Endothelial cell of umbilical vein (primary cell): ENCODE data around the gene R3HDM2. TPM values are rescaled to one million over a fixed set of nuclear protein-coding genes. Genes with fewer than 3 reads are reported as not detected.

ENCODE experiments used
- BruUV-seq: library from RNA; stranded (reverse); fragments of 400-500 nt; replicated peaks from 2 replicates; lab custom pipeline; 2021; lab: Mats Ljungman, UMichigan
- CTCF ChIA-PET: fragments of 300-600, 350-600 bp; sonication (Branson Sonifier 250); formaldehyde crosslinking; loops from one replicate; lab custom pipeline; 2021; ENCODE audit warnings: antibody characterized with exemption, inconsistent platforms; lab: Charles Lee
- POLR2A ChIA-PET: fragments of 300-600, 350-600 bp; sonication (Branson Sonifier 250); formaldehyde crosslinking; loops from one replicate; lab custom pipeline; 2021; ENCODE audit warnings: antibody characterized with exemption, inconsistent platforms; lab: Charles Lee
- DNase-seq: peaks from one replicate; pipeline ENCODE4 v3.0.0-alpha.2; 2011; ENCODE audit warnings: low read depth, low spot score
- FAIRE-seq: peaks from 2 replicates; lab custom pipeline; 2011; peaks lifted over from hg19 to GRCh38; lab: Jason Lieb, UNC
- H2AFZ ChIP-seq: 2 replicates; pipeline ENCODE4 v1.6.0; 2012; ENCODE audit warnings: low read depth, low read length, control low read depth, inconsistent platforms
- H3K27ac ChIP-seq: 2 replicates; pipeline ENCODE4 v1.5.1; 2011; ENCODE audit warnings: low read depth, mild to moderate bottlenecking, control low read depth, low read length, moderate library complexity; ENCODE audit not compliant: insufficient read depth
- H3K27me3 ChIP-seq, 2 experiments: 2 replicates each; pipeline versions ENCODE4 v1.6.0 to v1.6.1; 2011; ENCODE audit warnings: low read length in 2 of 2, mixed read lengths in 1 of 2; ENCODE audit not compliant: control insufficient read depth in 2 of 2, insufficient read depth in 2 of 2
- H3K36me3 ChIP-seq, 2 experiments: 2 replicates in 1 of 2; 3 replicates in 1 of 2; pipeline ENCODE4 v1.5.1; 2011; ENCODE audit warnings: low read length in 2 of 2, mild to moderate bottlenecking in 1 of 2, moderate library complexity in 1 of 2; ENCODE audit not compliant: control insufficient read depth in 2 of 2, insufficient read depth in 2 of 2; ENCODE audit errors: extremely low read depth in 1 of 2
- H3K4me1 ChIP-seq: 3 replicates; pipeline ENCODE4 v1.5.1; 2011; ENCODE audit warnings: mild to moderate bottlenecking, low read length; ENCODE audit not compliant: control insufficient read depth, insufficient read depth; ENCODE audit errors: extremely low read depth
- H3K4me2 ChIP-seq: 2 replicates; pipeline ENCODE4 v1.6.1; 2011; ENCODE audit warnings: low read length, control low read depth, mixed read lengths; ENCODE audit not compliant: insufficient read depth
- H3K4me3 ChIP-seq, 3 experiments: fragments of 200-600 bp in 1 of 3; sonication (generic), shearing (Covaris generic) in 1 of 3; replicated peaks in 1 of 3; 2 replicates each; pipeline ENCODE4 v1.5.1; 2011 to 2016; ENCODE audit warnings: control low read depth in 3 of 3, low read length in 3 of 3, mild to moderate bottlenecking in 2 of 3, inconsistent platforms in 1 of 3, low read depth in 1 of 3, moderate library complexity in 1 of 3; ENCODE audit not compliant: insufficient read depth in 1 of 3
- H3K79me2 ChIP-seq: 2 replicates; pipeline ENCODE4 v1.6.0; 2012; ENCODE audit warnings: low read length, inconsistent platforms; ENCODE audit not compliant: control insufficient read depth, insufficient read depth
- H3K9ac ChIP-seq: replicated peaks from 2 replicates; pipeline ENCODE3; 2011; ENCODE audit warnings: low read length, control low read depth; ENCODE audit not compliant: insufficient read depth; ENCODE audit errors: extremely low read depth
- H3K9me1 ChIP-seq: replicated peaks from 3 replicates; pipeline ENCODE4 v1.6.0; 2011; ENCODE audit warnings: mild to moderate bottlenecking, low read length; ENCODE audit not compliant: control insufficient read depth, insufficient read depth; ENCODE audit errors: extremely low read depth
- H3K9me3 ChIP-seq: replicated peaks from 2 replicates; pipeline ENCODE4 v1.5.1; 2012; ENCODE audit warnings: low read length, inconsistent platforms; ENCODE audit not compliant: control insufficient read depth, insufficient read depth
- H4K20me1 ChIP-seq: replicated peaks from 2 replicates; pipeline ENCODE3; 2011; ENCODE audit warnings: mild to moderate bottlenecking, low read length; ENCODE audit not compliant: control insufficient read depth, insufficient read depth; ENCODE audit errors: extremely low read depth
- CTCF ChIP-seq, 2 donors: IDR thresholded peaks; 1 replicate in 1 of 2; 2 replicates in 1 of 2; pipeline ENCODE4 v1.5.1; 2011; ENCODE audit warnings: low read length in 2 of 2, mild to moderate bottlenecking in 2 of 2, moderate library complexity in 2 of 2, control low read depth in 1 of 2, inconsistent platforms in 1 of 2, low read depth in 1 of 2; ENCODE audit not compliant: insufficient read depth in 1 of 2; ENCODE audit errors: extremely low read depth in 1 of 2
- EZH2 ChIP-seq: IDR thresholded peaks from 2 replicates; pipeline ENCODE4 v1.6.1; 2012; ENCODE audit warnings: borderline replicate concordance, low read depth, mild to moderate bottlenecking, moderate library complexity, low read length, inconsistent platforms; ENCODE audit not compliant: severe bottlenecking
- FOS ChIP-seq: IDR thresholded peaks from 2 replicates; pipeline ENCODE4 v1.6.1; 2011; ENCODE audit warnings: mild to moderate bottlenecking, low read length, moderate library complexity, borderline replicate concordance; ENCODE audit not compliant: insufficient read depth
- GATA2 ChIP-seq: IDR thresholded peaks from 2 replicates; pipeline ENCODE4 v1.7.0; 2011; ENCODE audit warnings: low read depth, mild to moderate bottlenecking, moderate library complexity, mixed read lengths, low read length; ENCODE audit not compliant: insufficient read length, insufficient read depth
- JUN ChIP-seq: IDR thresholded peaks from 2 replicates; pipeline ENCODE4 v1.6.1; 2011; ENCODE audit warnings: borderline replicate concordance, low read depth; ENCODE audit not compliant: insufficient read length, insufficient read depth
- MAX ChIP-seq: IDR thresholded peaks from 2 replicates; pipeline ENCODE4 v1.6.1; 2011; ENCODE audit not compliant: insufficient read depth, insufficient read length
- MYC ChIP-seq: IDR thresholded peaks from one replicate; pipeline ENCODE4 v1.6.1; 2011; ENCODE audit warnings: mild to moderate bottlenecking, low read depth, low read length
- POLR2A ChIP-seq: IDR thresholded peaks from 2 replicates; pipeline ENCODE4 v1.6.1; 2012; ENCODE audit warnings: low read depth, mild to moderate bottlenecking, control low read depth, low read length
- POLR2AphosphoS5 ChIP-seq: IDR thresholded peaks from 2 replicates; pipeline ENCODE4 v1.6.1; 2012; ENCODE audit warnings: low read depth, mild to moderate bottlenecking, control low read depth, low read length, moderate library complexity; ENCODE audit not compliant: insufficient read depth
- dilution Hi-C: fragments of 300-500 bp; cut with MboI; formaldehyde crosslinking; loops from one replicate; pipeline ENCODE4 v1.15.0; 2019; ENCODE audit warnings: low sequenced_read_pairs; ENCODE audit not compliant: extremely low pct_ligation_motif_present
- intact Hi-C: fragments of 100-400 bp; cut with micrococcal nuclease; formaldehyde crosslinking; loops from one replicate; pipeline ENCODE4 v1.10.0; 2022
- polyA plus RNA-seq, 4 experiments: library from polyadenylated mRNA; depleted of rRNA in 3 of 4; stranded (reverse) in 3 of 4; unstranded in 1 of 4; fragments of >200 nt; gene quantifications; 2 replicates each; pipeline versions ENCODE4 v1.2.1 to v1.2.3, GENCODE V29; 2011 to 2012; ENCODE audit warnings: missing spikeins in 1 of 4
- total RNA-seq: library from RNA; stranded (reverse); gene quantifications from 2 replicates; pipeline ENCODE4 v1.2.3, GENCODE V29; 2021

R3HDM2 gene
- total and polyA plus RNA-seq, 2 donors (not counting 3 experiments of a cell fraction or from before 2014, with no cell fraction given): 26.1 to 31.3 TPM

GRCh38 chr12:57452937-57453509 lies 22.2 kb upstream of the R3HDM2 start:
- no peaks in the 10 kb centered on the region for H3K27me3 ChIP-seq
- dilution Hi-C loops (no loop called here), intact Hi-C loops (loop anchor here (1.0 to 2.0 kb wide), 4 partner anchors 22 to 240 kb away; partner anchors contain the start of gene R3HDM2)
- CTCF ChIA-PET: interaction anchor here (0.6 to 7.9 kb wide), 39 partner anchors 10 to 240 kb away, joined by 3 to 394 read pairs (median 7); partner anchors contain the start of genes INHBC, SHMT2 and STAC3
- H3K9ac ChIP-seq: no peak overlapping the region
- H3K4me1 ChIP-seq: peaks cover 3% of the 10 kb centered on the region
- no peak overlapping the region for H3K27ac ChIP-seq
- H3K9me1 ChIP-seq: no peaks in the 10 kb centered on the region
- H3K4me2 ChIP-seq: no peak overlapping the region
- BruUV-seq: no TSS peak
- H2AFZ ChIP-seq: no peak overlapping the region
- no peaks in the 10 kb centered on the region for H4K20me1 ChIP-seq
- TF ChIP-seq MAX: peak; percentile 19
- TF ChIP-seq FOS: no peak
- TF ChIP-seq MYC: no peak
- TF ChIP-seq EZH2: no peak
- TF ChIP-seq GATA2: no peak
- peak; percentile 85 to 93 for TF ChIP-seq CTCF (IDR thresholded peaks at IDR 0.05; ENCODE audit: extremely low read depth in 1 of 2, insufficient read depth in 1 of 2, low read depth in 1 of 2, low read length in 2 of 2)
- TF ChIP-seq POLR2AphosphoS5: no peak
- TF ChIP-seq POLR2A: no peak
- TF ChIP-seq JUN: no peak
- H3K4me3 ChIP-seq: no peak overlapping the region
- FAIRE-seq: peak; percentile 83
- no peaks in the 10 kb centered on the region for H3K36me3 ChIP-seq
- no peaks in the 10 kb centered on the region for H3K79me2 ChIP-seq
- H3K9me3 ChIP-seq: no peaks in the 10 kb centered on the region
- DNase-seq: peak; percentile 75
- POLR2A ChIA-PET: interaction anchor here (1.3 kb wide), 1 partner anchor 145 kb away, joined by 6 read pairs; no protein-coding TSS in a partner anchor
